ENCODE measurements around the gene GPR89A. TPM values are rescaled to one million over a fixed set of nuclear protein-coding genes. Genes with fewer than 3 reads are reported as not detected.
"Not testable (repeated sequence)": the region's sequence is repeated elsewhere in the genome, so short reads cannot be mapped to it uniquely, and the experiment has no call there.

GPR89A gene
- 10 to 100 TPM; 31.6 to 42.9 TPM for total RNA-seq

- Mint-ChIP-seq H3K4me1 (ENCODE audit: low read depth in 2 of 2) (peaks cover 14 to 24% of the 10 kb centered on the region in 2 donors), H3K27ac (peak within 1 kb of the TSS in 1 of 2 donors; percentile 73), H3K4me3 (peak within 1 kb of the TSS; percentile 78)
- H3K36me3 Mint-ChIP-seq, H3K9me3 Mint-ChIP-seq, H3K27me3 Mint-ChIP-seq: not testable (repeated sequence)
- DNase-seq (ENCODE audit: low spot score) (peak; percentile 96), ATAC-seq (peak; percentile 99 to 100)
These were observed at the start of gene GPR89A for GRCh38 chr1:145607833-145608733. Gene GPR89A (plus strand): TSS chr1:145607988. CDS start chr1:145608134, 146 bp downstream.

GRCh38 chr1:145586820-145587219, 21.0 kb upstream of the GPR89A start:
- DNase-seq (ENCODE audit: low spot score); H3K27ac Mint-ChIP-seq; H3K9me3 Mint-ChIP-seq; ATAC-seq; H3K4me3 Mint-ChIP-seq; H3K4me1 Mint-ChIP-seq (ENCODE audit: low read depth in 2 of 2); H3K36me3 Mint-ChIP-seq: not testable (repeated sequence)
- peaks cover 6 to 11% of the 10 kb centered on the region in 2 donors for H3K27me3 Mint-ChIP-seq

- not testable (repeated sequence) for H3K4me1 Mint-ChIP-seq (ENCODE audit: low read depth in 2 of 2); H3K9me3 Mint-ChIP-seq; ATAC-seq; H3K4me3 Mint-ChIP-seq; DNase-seq (ENCODE audit: low spot score); H3K27me3 Mint-ChIP-seq; H3K36me3 Mint-ChIP-seq; H3K27ac Mint-ChIP-seq
These were observed 17.0 kb upstream of the GPR89A start for GRCh38 chr1:145590806-145591205.

- H3K4me1 Mint-ChIP-seq (ENCODE audit: low read depth in 2 of 2); ATAC-seq; H3K4me3 Mint-ChIP-seq; H3K36me3 Mint-ChIP-seq; H3K27ac Mint-ChIP-seq; H3K9me3 Mint-ChIP-seq; DNase-seq (ENCODE audit: low spot score): not testable (repeated sequence)
- H3K27me3 Mint-ChIP-seq, result peaks cover 6 to 15% of the 10 kb centered on the region in 2 donors
These were observed 15.4 kb upstream of the GPR89A start for GRCh38 chr1:145592347-145592746.

- not testable (repeated sequence) for H3K9me3 Mint-ChIP-seq; H3K36me3 Mint-ChIP-seq; H3K4me3 Mint-ChIP-seq; DNase-seq (ENCODE audit: low spot score); H3K27ac Mint-ChIP-seq; ATAC-seq; H3K4me1 Mint-ChIP-seq (ENCODE audit: low read depth in 2 of 2)
- peaks cover 6 to 18% of the 10 kb centered on the region in 2 donors for H3K27me3 Mint-ChIP-seq
These were observed 12.4 kb upstream of the GPR89A start for GRCh38 chr1:145595421-145595820.

GRCh38 chr1:145596236-145596635, 11.6 kb upstream of the GPR89A start:
- H3K36me3 Mint-ChIP-seq; H3K27ac Mint-ChIP-seq; H3K4me3 Mint-ChIP-seq; DNase-seq (ENCODE audit: low spot score); H3K9me3 Mint-ChIP-seq; ATAC-seq; H3K4me1 Mint-ChIP-seq (ENCODE audit: low read depth in 2 of 2): not testable (repeated sequence)
- peaks cover 6 to 18% of the 10 kb centered on the region in 2 donors for H3K27me3 Mint-ChIP-seq

GRCh38 chr1:145599426-145599825, 8.4 kb upstream of the GPR89A start:
- not testable (repeated sequence) for ATAC-seq; H3K4me1 Mint-ChIP-seq (ENCODE audit: low read depth in 2 of 2); H3K4me3 Mint-ChIP-seq; H3K27ac Mint-ChIP-seq; H3K9me3 Mint-ChIP-seq; H3K36me3 Mint-ChIP-seq; DNase-seq (ENCODE audit: low spot score)
- peaks cover 6 to 14% of the 10 kb centered on the region in 2 donors for H3K27me3 Mint-ChIP-seq

- no peak overlapping the region for H3K27ac Mint-ChIP-seq
- peaks cover 6 to 8% of the 10 kb centered on the region in 2 donors for H3K27me3 Mint-ChIP-seq
- H3K9me3 Mint-ChIP-seq, result no peaks in the 10 kb centered on the region
- DNase-seq (ENCODE audit: low spot score) (no peak), ATAC-seq (no peak)
- H3K4me3 Mint-ChIP-seq, result no peak overlapping the region
- H3K4me1 Mint-ChIP-seq (ENCODE audit: low read depth in 2 of 2), result no peaks in the 10 kb centered on the region
- H3K36me3 Mint-ChIP-seq, result no peaks in the 10 kb centered on the region
These were observed 6.2 kb upstream of the GPR89A start for GRCh38 chr1:145601593-145601992.

- DNase-seq (ENCODE audit: low spot score); H3K27me3 Mint-ChIP-seq; H3K27ac Mint-ChIP-seq; H3K4me3 Mint-ChIP-seq; ATAC-seq; H3K36me3 Mint-ChIP-seq; H3K9me3 Mint-ChIP-seq: not testable (repeated sequence)
- H3K4me1 Mint-ChIP-seq (ENCODE audit: low read depth in 2 of 2), result peaks cover 14 to 23% of the 10 kb centered on the region in 2 donors
These were observed 948 bp upstream of the GPR89A start for GRCh38 chr1:145606840-145607239.

GRCh38 chr1:145607289-145607688, 499 bp upstream of the GPR89A start:
- ATAC-seq; DNase-seq (ENCODE audit: low spot score); H3K4me3 Mint-ChIP-seq; H3K9me3 Mint-ChIP-seq; H3K27me3 Mint-ChIP-seq; H3K27ac Mint-ChIP-seq; H3K36me3 Mint-ChIP-seq: not testable (repeated sequence)
- H3K4me1 Mint-ChIP-seq (ENCODE audit: low read depth in 2 of 2), result peaks cover 14 to 24% of the 10 kb centered on the region in 2 donors

GRCh38 chr1:145610744-145611143, 3.0 kb downstream of the GPR89A start:
- Mint-ChIP-seq H3K4me1 (ENCODE audit: low read depth in 2 of 2) (peaks cover 14 to 24% of the 10 kb centered on the region in 2 donors), H3K4me3 (peak overlapping the region; percentile 30)
- DNase-seq (ENCODE audit: low spot score); ATAC-seq; H3K9me3 Mint-ChIP-seq; H3K27me3 Mint-ChIP-seq; H3K27ac Mint-ChIP-seq; H3K36me3 Mint-ChIP-seq: not testable (repeated sequence)

- not testable (repeated sequence) for H3K4me1 Mint-ChIP-seq (ENCODE audit: low read depth in 2 of 2); ATAC-seq; DNase-seq (ENCODE audit: low spot score); H3K4me3 Mint-ChIP-seq; H3K27ac Mint-ChIP-seq; H3K36me3 Mint-ChIP-seq; H3K27me3 Mint-ChIP-seq; H3K9me3 Mint-ChIP-seq
These were observed 12.3 kb downstream of the GPR89A start for GRCh38 chr1:145620073-145620472.

- H3K27ac Mint-ChIP-seq, H3K36me3 Mint-ChIP-seq: not testable (repeated sequence)
- peak in 1 of 2 donors; percentile 61 for ATAC-seq
These were observed 14.4 kb downstream of the GPR89A start for GRCh38 chr1:145622177-145622576.

GRCh38 chr1:145636237-145636636, 28.4 kb downstream of the GPR89A start:
- H3K27ac Mint-ChIP-seq; H3K4me3 Mint-ChIP-seq; ATAC-seq; H3K27me3 Mint-ChIP-seq; H3K4me1 Mint-ChIP-seq (ENCODE audit: low read depth in 2 of 2); H3K9me3 Mint-ChIP-seq; H3K36me3 Mint-ChIP-seq; DNase-seq (ENCODE audit: low spot score): not testable (repeated sequence)

More at GRCh38 chr1:145622177-145622576, 14.4 kb downstream of the GPR89A start:
- DNase-seq (ENCODE audit: low spot score); H3K27me3 Mint-ChIP-seq; H3K9me3 Mint-ChIP-seq; H3K4me3 Mint-ChIP-seq; H3K4me1 Mint-ChIP-seq (ENCODE audit: low read depth in 2 of 2): not testable (repeated sequence)
